ENCODE data around the gene ATXN2. TPM values are rescaled to one million over a fixed set of nuclear protein-coding genes. Genes with fewer than 3 reads are reported as not detected.

Gene ATXN2
- total RNA-seq, 4 donors from 2014 or later, result 63.1 to 102 (median 63.8) TPM

DNA sequence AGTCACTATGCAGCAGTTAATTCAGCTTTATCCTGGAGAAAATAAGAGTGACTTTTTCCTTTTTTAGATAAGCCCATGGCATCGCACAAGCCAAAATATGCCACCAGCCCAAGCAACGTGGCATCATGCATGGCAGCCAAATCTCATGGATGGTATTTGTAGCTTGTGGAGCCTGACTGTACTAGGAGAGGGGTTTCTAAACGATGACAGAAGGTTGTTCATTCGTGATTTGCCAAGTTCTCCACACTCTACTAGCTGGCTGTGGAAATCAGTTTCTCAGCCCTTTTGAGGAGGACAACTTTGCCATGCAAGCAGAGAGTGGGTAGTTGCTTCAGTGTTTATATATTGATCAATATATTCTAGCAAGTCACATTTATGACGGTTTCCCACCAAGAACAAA lies 41.4 kb upstream of the ATXN2 start:
- 91 to 97% methylated on average over 5 of the region's 5 CpGs for WGBS, 2 donors
- Histone ChIP-seq H3K27ac (no peak overlapping the region), H3K9me3 (no peaks in the 10 kb centered on the region), H3K36me3 (peaks cover 9 to 20% of the 10 kb centered on the region in 2 donors), H3K4me1 (peaks cover 10 to 20% of the 10 kb centered on the region in 2 donors), H3K4me3 (replicated peaks in 1 of 3) (no peak overlapping the region), H3K27me3 (no peaks in the 10 kb centered on the region)
- no peak for DNase-seq
- intact Hi-C loops (cut with DNase I), result no loop called here
- TF ChIP-seq POLR2A (IDR thresholded peaks at IDR 0.05) (no peak), CTCF (IDR thresholded peaks at IDR 0.05) (no peak)

DNA sequence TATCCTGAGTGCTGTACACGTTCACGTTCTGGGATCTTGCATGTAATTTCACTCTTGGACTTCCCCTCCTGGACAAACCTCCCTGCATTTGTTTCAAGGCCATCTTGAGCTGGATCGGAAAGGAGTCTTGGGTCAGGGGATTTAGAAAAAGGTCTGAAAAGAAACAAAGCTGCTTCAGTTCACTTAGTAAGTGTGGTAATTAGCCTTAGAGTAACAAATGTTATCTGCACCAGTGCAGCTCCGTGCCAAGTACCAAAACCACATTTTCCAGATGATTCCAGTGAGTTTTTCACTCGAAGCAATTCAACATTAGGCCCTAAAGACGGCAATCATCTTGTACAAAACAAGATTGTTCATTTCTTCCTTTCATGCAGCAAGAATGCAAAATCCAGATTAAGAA lies 39.4 kb upstream of the ATXN2 start:
- Histone ChIP-seq H3K9me3 (no peaks in the 10 kb centered on the region), H3K36me3 (peaks cover 2 to 10% of the 10 kb centered on the region in 2 donors), H3K27ac (no peak overlapping the region), H3K4me1 (peaks cover 10 to 14% of the 10 kb centered on the region in 2 donors), H3K4me3 (replicated peaks in 1 of 3) (no peak overlapping the region), H3K27me3 (no peaks in the 10 kb centered on the region)
- DNase-seq, result no peak
- 75 to 80% methylated on average over 6 of the region's 6 CpGs for WGBS, 2 donors
- intact Hi-C loops (cut with DNase I), result no loop called here
- TF ChIP-seq POLR2A (IDR thresholded peaks at IDR 0.05) (no peak), CTCF (IDR thresholded peaks at IDR 0.05) (no peak)

GRCh38 chr12:111636209-111636945 lies 37.3 kb upstream of the ATXN2 start:
- DNase-seq, result peak; percentile 37 to 61
- H3K9me3 ChIP-seq, result no peaks in the 10 kb centered on the region
- 26 to 41% methylated on average over 9 to 19 of the region's 19 CpGs for whole genome bisulfite sequencing, 2 donors
- H3K4me3 ChIP-seq (replicated peaks in 1 of 3), result no peak overlapping the region
- TF ChIP-seq CTCF (IDR thresholded peaks at IDR 0.05), result no peak
- TF ChIP-seq POLR2A (IDR thresholded peaks at IDR 0.05), result no peak
- H3K36me3 ChIP-seq, result no peaks in the 10 kb centered on the region
- H3K27me3 ChIP-seq, result no peaks in the 10 kb centered on the region
- intact Hi-C loops (cut with DNase I), result no loop called here
- H3K27ac ChIP-seq, result peak overlapping the region in 2 of 3 donors; percentile 19 to 64
- H3K4me1 ChIP-seq, result peaks cover 10 to 14% of the 10 kb centered on the region in 2 donors

- Histone ChIP-seq H3K4me3 (replicated peaks in 1 of 3) (no peak overlapping the region), H3K27me3 (no peaks in the 10 kb centered on the region), H3K36me3 (no peaks in the 10 kb centered on the region), H3K4me1 (peaks cover 10 to 14% of the 10 kb centered on the region in 2 donors), H3K27ac (no peak overlapping the region), H3K9me3 (no peaks in the 10 kb centered on the region)
- DNase-seq, result no peak
- WGBS, 2 donors, result 90 to 97% methylated on average over 8 of the region's 8 CpGs
- intact Hi-C loops (cut with DNase I), result no loop called here
- no peak for TF ChIP-seq POLR2A (IDR thresholded peaks at IDR 0.05)
- TF ChIP-seq CTCF (IDR thresholded peaks at IDR 0.05), result no peak
These were observed 36.4 kb upstream of the ATXN2 start for GRCh38 chr12:111635524-111635923.

DNA sequence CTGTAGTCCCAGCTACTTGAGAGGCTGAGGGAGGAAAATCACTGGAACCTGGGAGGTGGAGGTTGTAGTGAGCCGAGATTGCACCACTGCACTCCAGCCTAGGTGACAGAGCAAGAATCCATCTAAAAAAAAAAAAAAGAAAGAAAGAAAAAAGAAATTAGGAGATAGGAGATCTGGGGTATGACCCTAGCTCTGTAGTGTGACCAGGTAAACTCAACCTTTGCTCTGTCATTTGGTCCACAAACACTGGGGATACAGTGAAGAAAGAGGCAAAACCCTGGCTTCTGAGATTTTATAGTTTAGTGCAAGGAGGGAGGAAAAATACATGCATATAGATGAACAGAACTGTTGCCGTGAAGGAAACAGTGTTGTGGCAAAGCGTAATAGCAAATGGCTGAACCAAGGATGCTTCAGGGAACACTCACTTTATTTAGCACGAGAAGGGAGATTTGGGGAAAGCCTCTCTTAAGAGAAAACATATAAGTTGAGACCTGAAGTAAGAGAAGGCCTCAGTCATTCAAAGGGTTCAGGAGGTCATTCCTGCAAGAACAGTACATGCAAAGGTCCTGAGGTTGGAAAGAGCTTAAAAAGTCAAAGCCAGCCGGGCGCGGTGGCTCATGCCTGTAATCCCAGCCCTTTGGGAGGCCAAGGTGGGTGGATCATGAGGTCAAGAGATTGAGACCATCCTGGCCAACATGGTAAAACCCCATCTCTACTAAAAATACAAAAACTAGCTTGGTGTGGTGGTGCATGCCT lies 29.6 kb upstream of the ATXN2 start:
- no peak overlapping the region for H3K4me3 ChIP-seq (replicated peaks in 1 of 3)
- TF ChIP-seq CTCF (IDR thresholded peaks at IDR 0.05) (no peak), POLR2A (IDR thresholded peaks at IDR 0.05) (no peak)
- no peaks in the 10 kb centered on the region for H3K36me3 ChIP-seq
- no peak overlapping the region for H3K27ac ChIP-seq
- H3K4me1 ChIP-seq, result no peaks in the 10 kb centered on the region
- no peaks in the 10 kb centered on the region for H3K9me3 ChIP-seq
- intact Hi-C loops (cut with DNase I), result no loop called here
- WGBS, 2 donors, result 91 to 93% methylated on average over 7 of the region's 7 CpGs
- no peaks in the 10 kb centered on the region for H3K27me3 ChIP-seq
- no peak for DNase-seq

Data from thyroid gland (tissue), 4 donors.